NCI-H510A (cell line): ENCODE results near the gene GZF1.
"Not testable (repeated sequence)": the region's sequence is repeated elsewhere in the genome, so short reads cannot be mapped to it uniquely, and the experiment has no call there.

Source experiments
- DNase-seq: peaks from one replicate; lab custom pipeline; 2025; lab: John Stamatoyannopoulos, UW

GZF1 gene

GRCh38 chr20:23346002-23346401 lies 16.0 kb upstream of the GZF1 start:
- DNase-seq = no peak

- DNase-seq = no peak
These were observed 14.2 kb upstream of the GZF1 start for GRCh38 chr20:23347791-23348190.

GRCh38 chr20:23348510-23348909 lies 13.5 kb upstream of the GZF1 start:
- DNase-seq = not testable (repeated sequence)

- peak; percentile 60 for DNase-seq
These were observed 12.4 kb upstream of the GZF1 start for GRCh38 chr20:23349338-23350195.

GRCh38 chr20:23350196-23350903 lies 11.6 kb upstream of the GZF1 start, which contains the start of gene NXT1:
NXT1 (plus strand) TSS chr20:23350791; CDS start chr20:23354042, 3,251 bp downstream.
- DNase-seq = peak; percentile 99

GRCh38 chr20:23350904-23351838 lies 10.8 kb upstream of the GZF1 start:
- DNase-seq = peak; percentile 71

GRCh38 chr20:23356203-23356602 lies 5.8 kb upstream of the GZF1 start:
- DNase-seq = no peak

- DNase-seq = peak; percentile 99
These were observed 4.0 kb upstream of the GZF1 start for GRCh38 chr20:23357767-23358562.

GRCh38 chr20:23358563-23358906 lies 3.4 kb upstream of the GZF1 start:
- no peak for DNase-seq

GRCh38 chr20:23358923-23359593 lies 2.9 kb upstream of the GZF1 start:
- no peak for DNase-seq

GRCh38 chr20:23360531-23360930 lies 1.5 kb upstream of the GZF1 start:
- DNase-seq = no peak

GRCh38 chr20:23361119-23361475 lies 885 bp upstream of the GZF1 start:
- no peak for DNase-seq

- peak; percentile 74 for DNase-seq
These were observed 642 bp downstream of the GZF1 start for GRCh38 chr20:23362392-23363256.

- DNase-seq = no peak
These were observed 1.3 kb downstream of the GZF1 start for GRCh38 chr20:23363257-23363649.

- DNase-seq = no peak
These were observed 3.6 kb downstream of the GZF1 start for GRCh38 chr20:23365390-23366165.

GRCh38 chr20:23366384-23366783 lies 4.4 kb downstream of the GZF1 start:
- DNase-seq = no peak

GRCh38 chr20:23367770-23368169 lies 5.8 kb downstream of the GZF1 start:
- no peak for DNase-seq

GRCh38 chr20:23368316-23369071 lies 6.5 kb downstream of the GZF1 start:
- no peak for DNase-seq
